GM18508 (cell line): ENCODE data around the gene CSTF3.
A peak's percentile ranks its signal among the peaks of the same experiment; 100 is the strongest.
"Not testable (repeated sequence)": the region's sequence is repeated elsewhere in the genome, so short reads cannot be mapped to it uniquely, and the experiment has no call there.

Experiments
- ATAC-seq: cut with Tn5 transposase; IDR thresholded peaks from one replicate; pipeline ENCODE4 v1.9.1; 2021; ENCODE audit warnings: moderate number of reproducible peaks; ENCODE audit not compliant: insufficient read depth, unreplicated experiment

Gene CSTF3

DNA sequence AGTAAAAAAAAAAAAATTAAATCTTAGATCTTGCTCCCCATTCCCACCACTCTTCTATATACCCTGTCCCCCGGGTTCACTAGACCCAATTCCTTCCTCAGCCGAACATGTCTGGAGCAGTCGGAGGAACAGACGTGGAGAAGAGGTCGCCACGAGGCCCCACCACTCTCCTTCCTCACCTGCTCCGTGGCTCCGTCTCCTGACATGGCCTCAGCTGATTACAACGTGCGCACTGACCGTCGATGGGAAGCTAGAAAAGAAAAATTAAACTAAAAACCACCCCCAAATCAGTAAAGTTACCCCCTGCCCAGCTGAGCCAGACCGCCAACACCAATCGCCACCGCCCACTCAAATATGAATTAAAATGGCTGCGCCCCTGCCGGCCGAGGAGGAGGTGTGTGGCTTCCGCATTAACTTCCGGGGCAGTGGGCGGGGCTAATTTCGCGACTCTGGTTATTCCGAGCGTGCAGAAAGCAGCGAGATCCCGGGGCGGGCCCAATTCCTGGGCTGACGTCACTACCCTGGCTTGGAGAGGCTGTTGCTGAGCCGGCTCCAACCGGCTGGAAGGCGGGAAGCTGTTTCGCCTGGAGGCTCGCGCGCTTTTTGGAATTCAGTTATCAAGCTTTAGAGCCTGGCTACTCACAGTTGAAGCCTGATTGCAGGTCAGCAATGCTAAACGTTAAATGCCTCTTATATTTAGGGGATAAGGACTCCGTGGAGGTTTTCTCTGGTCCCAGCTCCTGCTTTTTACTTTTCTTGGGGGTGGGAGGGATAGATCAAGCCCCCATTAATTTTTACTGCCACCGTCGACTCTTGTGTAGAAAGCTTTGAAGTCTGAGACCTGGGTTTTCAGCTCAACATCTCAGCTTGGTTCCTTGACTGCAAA is at the start of gene CSTF3:
TSS of gene CSTF3 (minus strand) at position 361 of the 886 bp plus-strand sequence. CDS start at position 206, 155 bp downstream.
- ATAC-seq = peak; percentile 65

DNA sequence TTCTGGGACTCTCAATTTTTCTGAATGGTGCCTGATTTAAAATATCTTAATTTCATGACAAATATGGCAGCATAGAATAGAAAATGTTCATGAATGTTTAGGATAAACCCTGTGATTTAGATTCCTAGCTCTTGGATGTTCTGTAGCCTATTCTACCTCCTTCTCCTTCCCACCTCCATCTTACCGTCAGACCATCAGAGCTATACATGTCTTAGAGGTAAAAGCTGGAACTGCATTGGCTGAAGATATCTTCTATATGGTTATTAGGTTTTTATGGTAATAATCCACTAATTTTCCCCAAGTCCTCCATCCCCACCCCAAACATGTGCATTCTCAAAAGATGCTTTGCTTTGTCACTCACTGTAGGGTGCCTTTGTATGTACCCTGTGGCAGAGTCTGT is 46.9 kb upstream of the CSTF3 start:
- ATAC-seq = no peak

GRCh38 chr11:33207408-33207985 is 46.2 kb upstream of the CSTF3 start:
- no peak for ATAC-seq

- no peak for ATAC-seq
Measured at GRCh38 chr11:33197915-33198727, 36.8 kb upstream of the CSTF3 start.

DNA sequence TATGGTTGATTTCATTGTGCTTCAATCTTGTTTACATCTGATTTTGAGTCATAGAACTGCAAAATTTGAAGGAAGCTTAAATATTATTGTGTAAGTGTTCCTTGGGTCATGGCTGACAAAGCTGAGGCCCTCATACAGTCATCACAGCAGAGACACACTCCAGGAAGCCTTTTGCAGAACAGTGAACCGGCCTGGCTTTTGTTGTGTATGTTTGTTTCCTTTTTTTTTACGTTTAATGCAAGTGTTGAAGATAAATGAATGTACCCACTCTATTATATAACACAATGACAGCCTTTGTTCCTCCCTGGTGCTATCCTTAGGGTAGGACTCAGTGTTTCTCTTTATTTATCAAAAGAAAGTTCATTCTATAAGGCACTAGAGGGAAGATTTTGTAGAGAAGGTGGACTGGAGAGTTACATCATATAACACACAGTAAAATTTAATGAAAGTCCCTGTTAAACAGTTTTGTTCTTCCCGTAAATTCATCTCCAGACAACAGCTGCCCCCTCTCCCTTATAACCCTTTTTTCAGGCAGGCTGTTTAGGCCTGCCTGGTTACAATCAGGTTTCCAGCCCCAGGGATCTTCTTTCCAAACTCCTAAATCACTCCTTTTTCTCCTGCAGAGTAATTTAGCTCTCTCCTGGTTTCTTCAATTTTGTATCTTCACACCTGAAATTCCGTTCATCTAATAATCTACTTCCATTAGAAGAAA is 34.3 kb upstream of the CSTF3 start:
- no peak for ATAC-seq

GRCh38 chr11:33194455-33194854 is 33.2 kb upstream of the CSTF3 start:
- ATAC-seq = no peak

- ATAC-seq = no peak
Measured at GRCh38 chr11:33191467-33191866, 30.2 kb upstream of the CSTF3 start.

- no peak for ATAC-seq
Measured at GRCh38 chr11:33187998-33188722, 26.9 kb upstream of the CSTF3 start.

GRCh38 chr11:33185756-33186155 is 24.5 kb upstream of the CSTF3 start:
- no peak for ATAC-seq

DNA sequence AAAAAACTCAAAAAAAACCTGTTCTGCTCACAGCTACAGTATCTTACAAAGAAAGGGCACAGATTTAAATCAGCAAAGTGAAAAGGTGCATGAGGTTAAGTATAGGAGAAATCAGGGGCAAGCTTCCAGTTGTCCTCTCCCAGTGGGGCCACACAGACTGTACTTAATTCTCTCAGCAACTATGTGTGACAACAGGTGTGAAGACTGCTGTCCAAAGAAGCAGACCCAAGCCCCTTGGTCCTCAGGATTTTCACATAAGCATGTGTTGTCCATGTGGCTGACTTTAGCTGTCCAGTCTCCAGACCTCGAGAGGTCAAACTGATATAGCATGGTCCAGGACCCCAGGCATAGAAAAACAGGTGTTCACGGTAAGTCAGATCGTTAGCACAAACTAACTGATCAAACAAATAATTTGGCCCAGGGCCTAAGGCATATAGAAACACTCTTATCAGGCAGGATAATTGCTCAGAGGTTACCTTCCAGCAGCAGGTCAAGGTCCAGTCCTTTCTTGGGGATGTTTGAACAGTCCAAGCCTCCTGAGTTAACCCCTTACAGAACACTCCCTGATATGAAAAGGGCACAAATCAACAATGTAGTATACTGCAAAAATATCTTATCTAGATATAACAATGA is 21.1 kb upstream of the CSTF3 start:
- ATAC-seq = no peak

GRCh38 chr11:33179348-33179803 is 18.1 kb upstream of the CSTF3 start:
- no peak for ATAC-seq

- no peak for ATAC-seq
Measured at GRCh38 chr11:33178443-33179180, 17.3 kb upstream of the CSTF3 start.

GRCh38 chr11:33177676-33178336 is 16.5 kb upstream of the CSTF3 start:
- no peak for ATAC-seq

- not testable (repeated sequence) for ATAC-seq
Measured at GRCh38 chr11:33176760-33177159, 15.5 kb upstream of the CSTF3 start.

- ATAC-seq = no peak
Measured at GRCh38 chr11:33172996-33173395, 11.7 kb upstream of the CSTF3 start.

GRCh38 chr11:33172345-33172744 is 11.1 kb upstream of the CSTF3 start:
- ATAC-seq = no peak

GRCh38 chr11:33171251-33171650 is 10.0 kb upstream of the CSTF3 start:
- no peak for ATAC-seq

- ATAC-seq = no peak
Measured at GRCh38 chr11:33168709-33169200, 7.5 kb upstream of the CSTF3 start.
